CD4-positive, alpha-beta T cell treated with Interleukin-15 for 4 hours (primary cell): ENCODE results near the gene TBX1.
"Not testable (repeated sequence)": the region's sequence is repeated elsewhere in the genome, so short reads cannot be mapped to it uniquely, and the experiment has no call there.

Experiments
- DNase-seq: peaks from one replicate; pipeline ENCODE4 v3.0.0-alpha.2; 2020; ENCODE audit warnings: low spot score

TBX1 gene

DNA sequence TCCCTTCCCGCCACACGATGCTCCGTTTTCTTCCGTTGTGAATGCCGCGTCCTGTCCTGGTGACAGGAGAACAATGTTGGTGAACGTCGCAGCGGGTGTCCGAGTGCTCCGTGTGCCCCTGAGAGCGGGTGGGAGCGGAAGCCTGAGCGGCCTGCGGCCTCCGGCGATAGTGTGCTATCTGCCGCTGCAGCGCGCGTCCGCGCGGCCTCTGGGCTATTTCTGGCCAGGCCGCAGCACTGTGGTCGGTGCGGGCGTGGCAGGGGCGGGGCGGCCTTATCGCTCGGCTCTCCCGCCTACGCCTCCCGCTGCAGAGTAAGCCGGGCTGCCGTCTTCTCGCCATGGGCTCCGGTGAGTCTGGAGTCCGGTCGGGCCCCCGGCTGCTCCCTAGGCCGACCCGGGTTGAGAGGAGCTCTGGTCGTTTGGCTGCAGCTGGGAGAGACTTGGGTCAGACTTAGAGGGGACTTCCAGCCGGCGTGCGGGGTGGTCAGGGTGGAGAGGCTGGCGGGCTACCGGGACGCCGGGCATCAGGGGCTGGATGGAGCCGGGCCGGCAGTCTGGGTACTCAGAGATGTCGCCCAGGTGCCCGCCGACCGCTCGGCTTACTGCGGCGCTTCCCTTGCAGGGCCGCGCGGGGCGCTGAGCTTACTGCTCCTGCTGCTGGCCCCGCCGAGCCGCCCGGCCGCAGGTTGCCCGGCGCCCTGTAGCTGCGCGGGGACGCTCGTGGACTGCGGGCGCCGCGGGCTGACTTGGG lies 37.2 kb upstream of the TBX1 start, which contains the start of gene GP1BB:
TSS of gene GP1BB (plus strand) at position 308 of the 751 bp plus-strand sequence. CDS start at position 339, 31 bp downstream.
- no peak for DNase-seq

DNA sequence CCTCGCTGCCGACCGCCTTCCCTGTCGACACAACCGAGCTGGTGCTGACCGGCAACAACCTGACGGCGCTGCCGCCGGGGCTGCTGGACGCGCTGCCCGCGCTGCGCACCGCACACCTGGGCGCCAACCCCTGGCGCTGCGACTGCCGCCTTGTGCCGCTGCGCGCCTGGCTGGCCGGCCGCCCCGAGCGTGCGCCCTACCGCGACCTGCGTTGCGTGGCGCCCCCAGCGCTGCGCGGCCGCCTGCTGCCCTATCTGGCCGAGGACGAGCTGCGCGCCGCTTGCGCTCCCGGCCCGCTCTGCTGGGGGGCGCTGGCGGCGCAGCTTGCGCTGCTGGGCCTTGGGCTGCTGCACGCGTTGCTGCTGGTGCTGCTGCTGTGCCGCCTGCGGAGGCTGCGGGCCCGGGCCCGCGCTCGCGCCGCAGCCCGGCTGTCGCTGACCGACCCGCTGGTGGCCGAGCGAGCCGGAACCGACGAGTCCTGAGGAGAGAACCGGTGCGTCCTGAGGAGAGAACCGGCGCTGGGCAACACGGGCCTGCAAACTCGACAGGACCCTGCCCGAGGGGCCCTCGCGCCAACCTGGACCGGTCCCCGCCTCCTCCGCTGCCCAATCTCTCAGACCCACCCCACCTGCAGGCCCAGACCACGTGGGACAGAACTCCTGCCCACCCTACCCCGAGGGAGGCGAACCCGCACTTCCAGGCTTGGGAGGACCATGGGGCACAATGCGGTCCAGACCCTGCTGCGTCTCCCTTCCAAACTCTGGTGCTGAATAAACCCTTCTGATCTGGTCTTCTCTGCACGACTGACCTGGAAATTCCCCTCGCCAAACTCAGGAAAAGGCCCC lies 36.4 kb upstream of the TBX1 start:
- DNase-seq: no peak

DNA sequence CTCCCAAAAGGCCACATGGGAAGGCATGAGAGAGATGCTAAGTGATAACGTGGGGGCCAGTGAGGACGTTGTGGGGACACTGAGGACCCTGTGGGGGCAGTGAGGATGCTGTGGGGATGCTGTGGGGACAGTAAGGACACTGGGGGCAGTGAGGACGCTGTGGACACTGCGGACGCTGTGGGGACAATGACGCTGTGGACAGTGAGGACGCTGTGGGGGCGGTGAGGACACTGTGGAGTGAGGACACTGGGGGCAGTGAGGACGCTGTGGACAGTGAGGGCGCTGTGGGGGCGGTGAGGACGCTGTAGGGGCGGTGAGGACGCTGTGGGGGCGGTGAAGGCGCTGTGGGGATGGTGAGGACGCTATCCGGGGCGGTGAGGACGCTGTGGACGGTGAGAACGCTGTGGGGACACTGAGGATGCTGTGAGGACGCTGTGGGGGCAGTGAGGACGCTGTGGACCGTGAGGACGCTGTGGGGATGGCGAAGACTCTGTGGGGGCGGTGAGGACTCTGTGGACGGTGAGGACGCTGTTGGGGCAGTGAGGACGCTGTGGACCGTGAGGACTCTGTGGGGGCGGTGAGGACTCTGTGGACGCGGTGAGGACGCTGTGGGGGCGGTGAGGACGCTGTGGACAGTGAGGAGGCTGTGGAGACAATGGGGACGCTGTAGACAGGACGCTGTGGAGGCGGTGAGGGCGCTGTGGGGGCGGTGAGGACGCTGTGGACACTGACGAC lies 35.5 kb upstream of the TBX1 start:
- DNase-seq: no peak

DNA sequence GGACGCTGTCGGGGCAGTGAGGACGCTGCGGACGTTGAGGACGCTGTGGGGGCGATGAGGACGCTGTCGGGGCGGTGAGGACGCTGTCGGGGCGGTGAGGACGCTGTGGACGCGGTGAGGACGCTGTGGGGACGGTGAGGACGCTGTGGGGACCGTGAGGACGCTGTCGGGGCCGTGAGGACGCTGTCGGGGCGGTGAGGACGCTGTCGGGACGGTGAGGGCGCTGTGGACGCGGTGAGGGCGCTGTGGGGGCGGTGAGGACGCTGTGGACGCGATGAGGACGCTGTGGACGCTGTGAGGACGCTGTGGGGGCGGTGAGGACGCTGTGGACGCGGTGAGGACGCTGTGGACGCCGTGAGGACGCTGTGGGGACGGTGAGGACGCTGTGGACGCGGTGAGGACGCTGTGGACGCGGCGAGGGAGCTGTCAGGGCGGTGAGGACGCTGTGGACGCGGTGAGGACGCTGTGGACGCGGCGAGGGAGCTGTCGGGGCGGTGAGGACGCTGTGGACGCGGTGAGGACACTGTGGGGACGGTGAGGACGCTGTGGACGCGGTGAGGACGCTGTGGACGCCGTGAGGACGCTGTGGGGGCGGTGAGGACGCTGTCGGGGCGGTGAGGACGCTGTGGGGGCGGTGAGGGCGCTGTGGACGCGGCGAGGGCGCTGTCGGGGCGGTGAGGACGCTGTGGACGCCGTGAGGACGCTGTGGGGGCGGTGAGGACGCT lies 34.4 kb upstream of the TBX1 start:
- DNase-seq: not testable (repeated sequence)

DNA sequence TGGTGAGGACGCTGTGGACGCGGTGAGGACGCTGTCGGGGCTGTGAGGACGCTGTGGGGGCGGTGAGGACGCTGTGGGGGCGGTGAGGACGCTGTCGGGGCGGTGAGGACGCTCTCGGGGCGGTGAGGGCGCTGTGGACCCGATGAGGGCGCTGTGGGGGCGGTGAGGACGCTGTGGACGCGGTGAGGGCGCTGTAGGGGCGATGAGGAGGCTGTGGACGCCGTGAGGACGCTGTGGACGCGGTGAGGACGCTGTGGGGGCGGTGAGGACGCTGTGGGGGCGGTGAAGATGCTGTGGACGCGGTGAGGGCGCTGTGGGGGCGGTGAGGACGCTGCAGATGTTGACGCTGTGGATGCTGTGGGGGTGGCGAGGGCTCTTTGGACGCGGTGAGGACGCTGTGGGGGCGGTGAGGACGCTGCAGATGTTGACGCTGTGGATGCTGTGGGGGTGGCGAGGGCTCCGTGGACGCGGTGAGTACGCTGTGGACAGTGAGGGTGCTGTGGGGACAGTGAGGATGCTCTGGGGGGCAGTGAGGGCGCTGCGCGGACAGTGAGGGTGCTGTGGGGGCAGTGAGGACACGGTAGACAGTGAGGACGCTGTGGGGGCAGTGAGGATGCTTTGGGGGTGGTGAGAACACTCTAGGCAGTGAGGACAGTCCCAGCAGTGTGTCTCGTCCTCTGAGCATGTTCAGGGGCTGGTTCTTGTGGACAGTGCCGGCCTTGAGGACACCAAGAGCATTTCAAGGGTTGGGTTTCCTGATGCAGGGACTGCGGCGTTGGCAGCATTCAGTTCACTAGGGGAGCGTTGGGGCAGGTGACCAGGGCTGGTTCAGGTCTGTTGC lies 33.0 kb upstream of the TBX1 start:
- DNase-seq: no peak

DNA sequence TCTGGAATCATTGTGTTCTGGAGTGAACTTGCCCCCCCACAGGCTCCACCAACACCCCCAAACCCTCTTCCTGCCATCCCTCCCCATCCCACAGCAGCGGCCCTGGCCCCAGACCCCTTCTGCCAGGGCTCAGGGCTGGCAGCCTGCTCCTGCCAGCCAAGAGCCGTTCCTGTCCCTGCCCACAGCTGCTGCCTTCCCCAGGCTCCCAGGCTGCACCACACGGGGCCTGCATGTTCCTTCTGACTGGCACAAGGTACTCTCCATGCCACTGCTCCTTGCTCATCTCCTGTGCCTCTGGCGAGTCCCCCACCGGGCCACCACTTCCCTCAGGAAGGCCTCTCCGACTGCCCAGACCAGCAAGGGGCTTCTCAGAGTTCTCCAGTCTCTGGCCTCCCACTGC lies 32.3 kb upstream of the TBX1 start:
- DNase-seq: no peak

DNA sequence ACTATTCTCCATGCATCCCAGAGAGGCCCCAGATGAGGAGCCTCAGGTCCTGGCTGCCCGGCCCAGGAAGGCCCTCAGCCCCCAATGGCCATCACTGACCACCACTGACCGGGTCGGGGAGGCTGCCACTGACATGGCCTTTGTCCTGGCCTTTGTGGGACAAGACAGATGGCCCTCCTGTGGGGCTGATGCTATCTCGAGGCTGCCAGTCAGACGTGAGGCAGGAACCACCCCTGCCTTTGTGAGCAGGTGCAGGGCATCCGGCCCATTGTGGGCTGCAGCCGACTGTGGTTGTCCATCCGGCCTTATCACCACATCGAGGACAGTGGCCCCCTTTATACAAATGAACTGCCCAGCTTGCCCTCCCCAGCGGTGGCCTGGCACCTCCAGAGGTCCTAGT lies 31.7 kb upstream of the TBX1 start:
- DNase-seq: no peak

DNA sequence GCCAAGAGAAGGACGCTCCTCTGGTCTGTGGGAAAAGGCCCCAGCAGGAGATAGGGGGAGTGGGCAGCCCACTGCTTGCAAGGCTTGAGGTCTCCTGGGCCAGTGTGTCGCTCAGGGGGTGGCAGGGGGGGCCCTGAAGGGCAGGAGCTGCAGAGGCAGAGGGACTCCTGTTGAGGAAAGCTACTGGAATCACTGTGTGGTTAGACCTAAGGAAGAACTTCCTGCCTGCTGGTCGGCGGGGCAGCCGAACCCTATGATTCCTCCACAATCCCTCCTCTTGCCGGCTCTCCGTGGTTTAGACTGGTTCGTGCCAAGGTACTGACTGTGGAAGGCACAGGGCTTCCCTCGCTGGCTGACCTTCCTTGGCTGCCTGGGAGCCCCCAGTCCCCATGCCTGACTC lies 31.1 kb upstream of the TBX1 start:
- DNase-seq: no peak

DNA sequence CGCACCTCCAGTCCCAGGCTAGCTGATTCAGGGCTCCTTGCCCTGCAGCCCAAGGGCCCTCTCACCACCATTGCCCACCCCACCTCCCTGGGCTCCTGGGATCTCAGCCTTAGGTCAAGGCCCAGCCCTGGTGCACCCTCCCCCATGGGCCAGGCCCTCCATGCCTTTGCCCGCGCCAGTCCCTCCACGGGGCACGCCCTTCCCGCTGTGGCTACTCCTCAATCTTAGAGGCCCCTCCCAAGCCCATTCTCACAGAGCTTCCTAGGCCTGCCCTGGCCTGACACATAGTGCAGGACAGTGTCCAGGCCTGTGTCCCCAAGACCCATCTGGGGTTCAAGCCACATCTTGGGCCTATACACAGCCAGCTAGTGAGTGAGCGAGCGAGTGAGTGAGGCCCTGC lies 30.4 kb upstream of the TBX1 start:
- DNase-seq: no peak

DNA sequence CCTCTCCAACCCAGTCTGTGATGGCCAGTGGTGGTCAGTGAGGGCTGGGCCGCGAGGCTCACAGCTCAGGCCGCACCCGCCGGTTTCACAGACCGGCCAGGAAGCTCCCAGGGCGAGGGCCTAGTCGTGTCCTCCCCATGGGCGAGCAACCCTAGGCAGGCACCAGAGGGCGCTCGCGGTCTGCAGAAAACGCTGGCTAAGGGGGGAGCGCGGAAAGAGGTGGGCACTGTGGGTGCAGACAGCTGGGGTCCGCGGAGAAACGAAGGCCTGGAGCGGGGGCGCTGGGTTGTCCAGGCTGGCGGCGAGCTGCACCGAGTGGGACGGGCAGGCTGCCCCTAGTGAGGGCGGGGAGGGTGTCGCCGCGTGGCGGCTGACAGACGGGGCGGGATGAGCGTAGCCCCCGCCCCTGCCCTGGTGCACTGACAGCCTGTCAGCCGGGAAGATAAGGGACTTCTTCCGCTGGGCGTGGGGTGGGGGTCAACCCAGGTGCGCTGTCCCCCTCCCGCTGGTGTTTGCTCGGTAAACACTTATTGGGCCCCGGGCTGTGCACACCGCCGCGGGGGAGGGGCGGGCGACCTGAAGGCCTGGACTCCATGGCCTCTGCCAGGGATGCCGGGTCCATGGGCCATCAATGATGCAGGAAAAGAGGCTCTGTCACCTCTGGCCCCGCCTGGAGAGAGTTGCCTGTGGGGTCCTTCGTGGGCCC lies 29.8 kb upstream of the TBX1 start:
- DNase-seq: peak; percentile 80

DNA sequence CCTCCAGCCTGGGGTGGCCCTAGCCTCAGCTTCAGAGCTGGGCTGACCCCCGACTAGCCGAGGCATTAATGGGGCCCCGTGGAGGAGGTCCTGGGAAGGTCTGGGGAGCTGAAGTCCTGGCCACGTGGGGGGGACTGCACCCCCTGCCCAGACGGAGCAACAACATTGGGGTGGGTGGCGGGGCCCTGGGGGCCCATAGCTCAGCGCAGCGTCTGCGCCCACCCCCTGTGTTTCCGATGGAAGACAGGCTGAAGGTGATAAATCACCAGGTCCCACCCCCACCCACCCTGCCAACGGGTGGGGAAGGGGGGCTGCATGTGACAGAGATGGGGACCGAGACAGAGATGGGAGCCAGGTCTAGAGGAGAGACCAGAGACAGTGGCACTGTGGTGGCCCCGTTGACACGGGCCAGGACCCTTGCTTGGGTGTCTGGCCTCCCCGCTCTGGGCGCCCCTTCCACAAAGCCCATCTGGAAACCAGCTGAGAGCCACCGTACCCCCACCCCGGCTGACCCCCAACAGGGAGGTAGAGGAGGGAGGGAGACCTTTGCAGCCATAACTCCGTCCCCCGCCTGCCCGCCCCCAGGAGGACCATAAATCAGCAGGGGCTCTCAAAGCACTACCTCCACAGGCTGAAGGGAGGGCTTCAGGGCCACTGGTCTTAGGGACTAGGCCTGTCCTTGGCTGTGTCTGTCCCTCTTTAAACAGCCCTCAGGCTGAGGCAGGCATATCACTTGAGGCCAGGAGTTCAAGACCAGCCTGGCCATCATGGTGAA lies 29.0 kb upstream of the TBX1 start:
- no peak for DNase-seq

DNA sequence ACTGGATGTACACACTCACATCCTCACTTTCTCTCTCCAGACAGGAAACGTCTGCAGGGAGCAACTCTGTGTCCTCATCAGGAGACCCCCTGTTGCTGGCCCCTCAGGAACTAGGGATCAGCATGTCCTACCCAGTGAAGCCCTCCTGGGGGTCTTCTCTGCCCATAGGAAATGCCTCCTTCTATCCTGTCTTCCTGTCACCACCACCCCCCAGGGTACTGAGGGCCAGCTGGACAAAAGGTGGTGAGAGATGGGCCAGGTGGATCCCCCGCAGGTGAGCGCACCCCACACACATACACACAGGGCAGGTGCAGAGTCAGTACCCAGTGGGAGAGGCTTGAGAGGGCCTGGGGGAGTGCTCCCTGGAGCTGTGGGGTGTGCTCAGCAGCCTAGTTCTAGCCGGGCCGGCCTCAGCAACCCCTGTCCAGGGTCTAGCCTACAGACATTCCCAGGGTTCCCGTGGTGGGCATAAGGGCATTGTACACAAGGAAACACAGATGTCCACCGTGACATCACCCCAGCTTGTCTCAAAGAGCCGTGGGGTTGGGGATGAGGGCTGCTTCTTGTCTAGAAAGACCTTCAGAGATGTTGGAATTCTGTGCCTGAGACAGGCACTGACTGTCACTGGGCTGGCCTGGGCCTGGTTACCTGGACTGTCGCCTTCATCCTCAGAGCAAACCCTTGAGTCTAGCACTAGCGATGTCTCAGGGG lies 28.0 kb upstream of the TBX1 start:
- no peak for DNase-seq

DNA sequence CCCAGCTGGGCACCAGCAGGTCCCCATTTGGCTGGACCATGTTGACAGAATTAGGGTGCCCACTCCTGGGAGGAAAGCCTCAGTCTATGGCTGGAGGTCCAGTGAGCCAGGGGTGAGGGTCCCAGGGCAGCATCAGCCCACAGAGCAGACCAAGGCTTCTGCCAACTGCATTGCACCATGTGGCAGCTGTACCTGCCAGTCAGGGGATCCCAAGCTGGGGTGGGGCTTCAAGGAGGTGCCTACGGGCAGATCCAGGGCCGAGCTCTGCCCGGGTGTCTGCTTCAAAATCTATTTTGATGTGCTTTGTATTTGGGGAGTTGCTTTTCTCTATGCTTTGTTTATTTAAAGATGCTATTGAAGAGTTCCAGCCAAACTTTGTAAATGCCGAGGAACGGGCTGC lies 26.8 kb upstream of the TBX1 start:
- no peak for DNase-seq

DNA sequence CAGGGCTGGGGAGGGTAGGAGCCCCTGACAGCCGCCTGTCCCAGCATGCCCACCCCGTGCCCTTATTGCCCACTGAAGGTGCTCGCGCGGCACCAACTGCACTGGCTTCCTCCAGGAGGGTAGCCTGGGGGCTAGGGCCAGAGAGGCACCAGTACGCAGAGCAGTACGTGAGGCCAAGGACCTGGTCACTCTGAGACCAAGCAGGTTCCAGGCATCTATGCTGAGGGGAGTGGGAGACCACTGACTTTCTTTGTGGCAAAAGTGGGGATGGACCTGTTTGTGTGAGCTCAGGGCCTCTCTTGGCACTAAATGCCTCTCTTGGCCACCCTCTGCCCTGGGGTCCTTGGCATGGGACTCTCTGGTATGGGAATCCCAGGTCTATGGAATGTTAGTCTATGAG lies 26.4 kb upstream of the TBX1 start:
- DNase-seq: no peak

DNA sequence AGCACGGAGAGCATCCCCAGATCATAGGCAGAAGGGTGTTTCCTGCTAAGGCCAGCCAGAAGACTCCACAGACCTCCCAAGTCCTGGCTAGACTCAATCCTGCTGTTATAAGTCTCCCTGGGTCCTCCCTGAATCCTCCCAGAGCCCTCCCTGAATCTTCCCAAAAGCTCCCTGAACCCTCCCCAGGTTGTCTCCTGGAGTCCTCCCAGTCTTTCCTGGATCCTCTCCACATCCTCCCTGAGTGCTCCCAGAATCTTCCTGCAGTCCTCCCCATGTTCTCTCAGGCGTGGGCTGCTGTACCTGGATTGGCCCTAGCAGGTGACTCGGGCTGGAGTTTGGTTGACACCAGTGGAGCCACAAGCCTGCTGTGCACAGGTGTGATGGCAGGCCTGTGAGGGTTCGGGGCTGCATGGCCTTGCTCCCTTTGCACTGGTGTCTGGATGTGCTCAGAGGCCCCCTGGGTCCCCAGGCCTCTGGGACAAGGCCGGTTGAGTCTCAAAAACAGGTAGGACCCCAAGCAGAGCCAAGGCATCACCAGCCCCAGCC lies 25.7 kb upstream of the TBX1 start:
- no peak for DNase-seq

DNA sequence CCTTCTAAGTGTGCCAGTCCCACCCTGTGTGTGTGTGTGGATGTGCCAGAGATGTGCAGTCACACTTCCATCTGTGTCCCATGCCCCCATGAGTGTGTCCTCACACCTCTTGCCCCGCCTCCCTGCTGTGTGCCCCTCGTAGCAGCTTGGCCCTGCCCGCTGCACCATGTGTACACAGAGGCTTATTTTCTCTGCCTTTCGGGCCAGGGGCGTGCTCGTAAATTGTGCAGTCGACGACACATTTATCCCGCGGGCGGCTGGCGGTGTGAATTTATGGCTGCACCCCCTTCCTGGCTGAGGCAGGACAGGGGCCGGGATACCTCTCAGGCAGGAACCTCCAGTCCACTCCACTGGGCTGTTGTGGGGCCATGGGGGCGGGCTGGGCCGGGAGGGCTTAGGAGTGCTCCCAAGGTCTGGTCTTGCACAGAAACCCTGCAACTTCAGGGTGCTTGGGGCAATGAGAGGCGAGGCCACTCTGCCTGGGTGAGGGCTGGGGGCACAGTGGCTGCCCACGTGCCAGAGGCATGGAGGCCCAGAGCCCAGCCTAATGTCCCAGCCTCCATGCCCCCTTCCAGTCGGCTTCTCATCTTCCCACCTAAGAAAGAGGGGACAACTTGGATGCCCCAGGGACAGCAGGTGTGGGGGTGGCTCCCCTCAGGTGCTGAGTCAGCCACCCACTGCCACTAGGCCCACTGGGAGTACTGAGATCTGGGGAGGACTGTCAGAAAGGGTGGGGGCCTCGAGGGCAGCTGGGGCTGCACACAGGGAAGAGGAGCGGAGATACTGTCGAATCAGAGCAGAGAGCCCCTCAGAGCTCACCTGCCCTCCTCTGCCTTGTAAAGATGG lies 24.7 kb upstream of the TBX1 start:
- no peak for DNase-seq

DNA sequence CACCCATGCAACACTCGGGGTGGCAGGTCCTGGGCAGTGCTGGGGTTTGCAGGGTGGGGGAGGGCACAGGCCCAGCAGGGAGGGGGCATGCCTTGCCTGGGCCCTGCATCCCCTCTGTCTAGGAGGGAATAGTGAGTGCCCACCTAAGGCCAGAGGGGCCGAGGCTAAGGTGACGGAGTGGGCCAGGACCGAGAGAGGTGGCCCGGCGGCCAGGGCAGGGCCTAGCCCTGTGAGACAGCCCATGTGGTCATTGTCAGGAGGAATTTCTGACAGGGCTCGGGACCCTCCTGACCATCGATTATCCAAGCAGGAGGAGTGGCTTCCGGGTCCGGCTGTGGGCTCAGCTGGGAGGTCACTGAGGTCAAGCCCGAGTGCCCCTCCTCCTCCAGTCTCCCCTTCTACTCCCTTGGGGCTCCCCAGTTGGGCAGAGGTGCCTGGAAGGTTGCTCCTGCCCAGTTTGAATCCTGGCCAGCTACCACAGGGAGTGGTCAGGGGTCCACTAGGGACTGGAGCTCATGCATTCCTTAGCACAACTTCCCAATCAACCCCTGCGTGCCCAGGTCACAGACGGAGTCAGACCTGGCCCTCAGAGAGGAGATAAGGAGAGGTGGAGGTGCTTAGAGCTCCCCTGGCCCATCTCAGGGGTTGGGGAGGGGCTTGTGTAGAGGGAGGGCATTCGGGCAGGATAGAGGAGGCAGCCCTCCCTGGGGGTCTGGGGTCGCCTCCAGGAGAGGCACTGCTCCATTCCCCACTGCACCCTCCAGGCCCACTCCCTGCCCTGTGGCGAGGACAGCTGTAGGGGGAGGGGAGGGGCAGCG lies 22.5 kb upstream of the TBX1 start:
- DNase-seq: no peak
